H54 (cell line): ENCODE data around the gene MT3.

Source experiments
- DNase-seq: peaks from one replicate; pipeline ENCODE4 v3.0.0; 2011; ENCODE audit warnings: low spot score, mixed read lengths; ENCODE audit not compliant: insufficient read length
- FAIRE-seq: peaks from 3 replicates; lab custom pipeline; 2011; peaks lifted over from hg19 to GRCh38; lab: Jason Lieb, UNC
- POLR2A ChIP-seq: IDR thresholded peaks from 2 replicates; pipeline ENCODE4 v1.6.1; 2011; ENCODE audit warnings: low read depth, mild to moderate bottlenecking, low read length

MT3 gene

DNA sequence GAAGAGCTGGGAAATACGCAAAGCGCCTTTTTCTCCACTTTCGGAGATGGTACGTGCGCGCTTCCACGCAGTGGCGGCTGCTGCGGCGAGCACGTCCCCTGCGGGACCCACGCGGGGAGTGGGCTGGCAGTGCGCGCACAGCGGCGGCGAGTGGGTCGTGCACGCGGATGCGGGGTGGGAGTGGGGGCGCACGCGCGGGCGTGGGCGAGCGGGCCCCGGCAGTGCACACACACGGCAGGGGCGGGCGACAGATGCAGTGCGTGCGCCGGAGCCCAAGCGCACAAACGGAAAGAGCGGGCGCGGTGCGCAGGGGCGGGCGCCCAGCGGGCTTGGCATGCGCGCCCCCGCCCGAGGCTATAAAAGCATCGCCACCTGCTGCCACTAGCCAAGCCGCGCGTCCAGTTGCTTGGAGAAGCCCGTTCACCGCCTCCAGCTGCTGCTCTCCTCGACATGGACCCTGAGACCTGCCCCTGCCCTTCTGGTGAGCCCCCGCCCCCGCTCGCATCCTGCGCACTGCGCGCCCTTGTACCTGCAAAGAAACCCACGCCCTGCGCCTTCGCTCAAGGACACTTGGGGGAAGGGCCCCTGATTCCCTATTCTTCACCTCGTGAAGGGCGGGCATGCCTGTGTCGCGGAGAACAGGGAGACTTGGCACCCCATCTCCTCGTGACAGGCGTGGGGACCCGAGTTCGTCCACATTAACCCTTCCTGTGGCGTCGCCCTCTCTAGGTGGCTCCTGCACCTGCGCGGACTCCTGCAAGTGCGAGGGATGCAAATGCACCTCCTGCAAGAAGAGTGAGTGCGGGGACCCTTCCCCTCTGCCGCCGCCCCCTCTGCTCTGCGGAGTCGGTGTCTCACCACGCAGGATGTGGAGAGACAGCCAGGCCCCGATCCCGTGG is at the start of gene MT3:
Gene MT3, plus strand, starts transcription at position 388 of the 899 bp plus-strand sequence. Its CDS starts 63 bp downstream, at position 451.
- DNase-seq (no peak), FAIRE-seq (no peak)
- no peak for TF ChIP-seq POLR2A

- no peak for DNase-seq
- FAIRE-seq: no peak
- TF ChIP-seq POLR2A: no peak
These were observed 49.7 kb upstream of the MT3 start for GRCh38 chr16:56539656-56540055.

- TF ChIP-seq POLR2A: no peak
- FAIRE-seq (no peak), DNase-seq (no peak)
These were observed 47.3 kb upstream of the MT3 start for GRCh38 chr16:56542039-56542438.

DNA sequence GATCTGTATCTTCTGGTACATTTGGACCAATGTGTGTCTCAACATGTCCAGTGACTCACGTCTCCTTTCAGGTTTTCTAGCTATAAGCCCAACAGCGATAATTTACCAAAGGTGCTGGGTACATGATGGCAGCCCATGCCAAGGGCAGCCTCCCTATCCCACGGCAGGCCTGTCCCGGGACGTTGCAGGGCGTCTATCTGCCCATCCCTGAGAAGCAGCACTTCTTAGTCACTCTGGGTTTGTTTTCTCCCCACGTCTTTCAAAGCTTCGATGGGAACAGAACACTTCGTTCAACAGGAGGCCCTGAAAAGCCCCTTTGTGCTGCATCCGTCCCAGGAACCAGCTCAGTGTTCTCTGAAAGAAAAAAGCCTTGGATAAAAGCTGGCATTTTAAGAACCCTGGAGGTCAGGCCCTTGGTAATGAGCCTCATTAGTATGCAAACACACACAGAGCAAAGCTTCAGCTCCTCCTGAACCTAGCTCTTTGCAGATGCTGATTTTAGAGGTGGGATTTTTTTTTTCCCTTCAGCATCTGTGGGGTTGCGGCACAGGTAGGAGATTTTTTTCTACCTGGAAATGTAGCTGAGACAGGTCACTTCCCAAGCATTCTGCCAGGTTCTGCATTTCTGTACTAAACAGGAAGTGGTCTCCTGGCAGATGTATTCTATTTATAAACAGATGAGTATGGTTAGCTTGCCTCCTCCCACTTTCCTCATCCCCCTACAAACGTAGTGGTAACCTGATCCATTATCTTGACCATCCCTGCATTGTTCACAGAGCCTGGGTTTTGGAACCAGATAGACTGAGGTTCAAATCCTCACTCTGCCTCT is 42.0 kb upstream of the MT3 start:
- DNase-seq: no peak
- TF ChIP-seq POLR2A: no peak
- no peak for FAIRE-seq

DNA sequence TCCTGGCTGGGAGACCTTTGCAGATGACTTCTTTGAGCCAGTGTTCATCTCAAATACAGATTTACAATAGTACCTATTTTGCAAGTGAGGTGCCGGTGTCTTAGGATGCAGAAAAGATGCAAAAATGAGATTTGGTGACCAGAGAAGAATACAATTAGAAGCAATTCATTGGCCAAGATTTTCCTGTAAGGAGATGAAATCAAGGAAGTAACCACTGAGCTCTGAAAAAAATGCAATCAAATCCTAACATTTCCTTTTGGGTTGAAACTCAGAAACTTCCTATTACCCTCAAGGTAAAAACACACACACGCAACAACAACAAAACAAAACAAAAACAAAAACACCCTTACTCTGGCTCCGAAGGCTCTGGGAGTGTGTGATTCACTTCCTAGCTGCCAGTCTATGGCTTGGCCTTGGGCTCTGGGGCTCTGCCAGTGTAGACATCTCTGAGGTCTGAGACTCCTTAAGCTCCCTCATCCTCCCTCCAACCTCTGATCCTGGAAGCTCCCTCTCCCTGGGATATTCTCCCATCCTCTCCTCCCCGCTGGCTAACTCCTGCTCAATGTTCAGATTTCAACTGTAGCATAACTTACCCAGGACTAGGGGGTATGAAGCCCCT is 41.3 kb upstream of the MT3 start:
- no peak for DNase-seq
- no peak for FAIRE-seq
- TF ChIP-seq POLR2A: no peak

- TF ChIP-seq POLR2A: no peak
- FAIRE-seq (no peak), DNase-seq (no peak)
These were observed 40.2 kb upstream of the MT3 start for GRCh38 chr16:56549161-56549560.

GRCh38 chr16:56549744-56550385 is 39.5 kb upstream of the MT3 start:
- TF ChIP-seq POLR2A: no peak
- DNase-seq: no peak
- FAIRE-seq: no peak

- DNase-seq: no peak
- TF ChIP-seq POLR2A: no peak
- FAIRE-seq: no peak
These were observed 37.3 kb upstream of the MT3 start for GRCh38 chr16:56551796-56552738.

DNA sequence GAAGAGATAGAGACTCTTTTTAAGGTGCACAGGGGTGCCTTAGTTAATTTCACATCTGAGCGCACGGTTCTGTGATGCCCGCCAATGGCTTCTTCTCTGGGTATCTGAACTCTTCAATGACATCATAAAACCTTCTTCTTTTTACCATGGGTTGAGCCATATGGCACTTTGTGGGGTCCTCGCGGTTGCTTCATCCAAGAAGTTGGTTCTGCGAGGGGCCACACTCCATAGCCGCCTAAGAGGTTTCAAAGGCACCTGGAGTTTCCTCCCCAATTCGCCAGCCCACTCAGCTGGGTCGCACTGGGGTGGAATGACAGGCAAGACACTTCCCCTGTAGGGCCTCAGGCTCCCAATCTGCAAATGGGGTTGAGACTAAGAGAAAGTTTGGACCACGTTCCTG is 34.9 kb upstream of the MT3 start:
- TF ChIP-seq POLR2A: no peak
- DNase-seq: no peak
- FAIRE-seq: no peak

GRCh38 chr16:56558024-56558747 is 31.1 kb upstream of the MT3 start:
- peak; percentile 86 for FAIRE-seq
- no peak for TF ChIP-seq POLR2A
- peak; percentile 93 for DNase-seq

DNA sequence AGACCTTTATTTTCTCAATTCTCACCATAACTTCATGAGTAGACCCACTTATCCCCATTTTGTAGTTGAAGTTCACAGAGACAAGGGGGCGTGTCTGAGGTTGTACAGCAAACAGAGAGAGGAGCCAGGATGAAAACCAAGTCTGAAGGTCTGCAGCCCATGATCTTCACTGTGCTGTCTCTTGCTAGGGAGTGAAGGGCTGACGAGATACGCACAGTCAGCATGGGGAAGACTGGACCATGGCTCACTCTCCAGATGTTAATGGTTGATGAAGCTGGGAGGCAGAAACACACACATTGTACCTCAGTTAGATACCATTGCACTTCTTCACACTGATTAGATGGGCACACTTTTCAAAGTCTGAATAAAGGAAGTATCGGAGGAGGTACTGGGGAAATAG is 30.2 kb upstream of the MT3 start:
- DNase-seq (no peak), FAIRE-seq (no peak)
- no peak for TF ChIP-seq POLR2A

DNA sequence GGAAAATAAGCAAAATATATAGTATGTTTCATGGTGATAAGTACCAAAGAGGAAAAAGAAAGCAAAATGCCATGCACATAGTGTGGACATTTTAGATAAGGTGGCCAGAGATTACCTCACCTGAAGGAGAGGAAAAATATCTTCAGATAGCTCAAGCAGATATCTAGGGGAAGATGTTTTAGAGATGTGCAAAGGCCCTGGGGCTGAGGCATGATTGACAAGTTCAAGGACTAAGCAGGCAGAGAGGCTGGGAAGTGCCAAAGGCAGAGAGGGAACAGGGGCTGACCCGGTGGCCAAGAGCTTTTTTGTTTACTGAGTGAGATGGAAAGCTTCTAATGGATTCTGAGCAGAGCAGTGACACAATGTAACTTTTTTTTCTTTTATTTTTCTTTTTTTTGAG is 28.9 kb upstream of the MT3 start:
- DNase-seq (no peak), FAIRE-seq (no peak)
- TF ChIP-seq POLR2A: no peak
